OCI-LY3 (cell line): ENCODE results near the gene HNRNPL.
"Not testable (repeated sequence)": the region's sequence is repeated elsewhere in the genome, so short reads cannot be mapped to it uniquely, and the experiment has no call there.

Experiments used
- EZH2phosphoT487 ChIP-seq: fragments of 200-600 bp; shearing (Covaris generic); IDR thresholded peaks from 2 replicates; pipeline ENCODE4 v1.6.1; 2018; ENCODE audit warnings: antibody characterized with exemption, mixed run types, low read depth
- TF ChIP-seq, protein P1 (sequence below): fragments of 200-600, 300-600 bp; sonication (generic); IDR thresholded peaks from 2 replicates; pipeline ENCODE4 v1.5.1; 2014; ENCODE audit warnings: antibody characterized with exemption, low read length, low read depth

DNA sequence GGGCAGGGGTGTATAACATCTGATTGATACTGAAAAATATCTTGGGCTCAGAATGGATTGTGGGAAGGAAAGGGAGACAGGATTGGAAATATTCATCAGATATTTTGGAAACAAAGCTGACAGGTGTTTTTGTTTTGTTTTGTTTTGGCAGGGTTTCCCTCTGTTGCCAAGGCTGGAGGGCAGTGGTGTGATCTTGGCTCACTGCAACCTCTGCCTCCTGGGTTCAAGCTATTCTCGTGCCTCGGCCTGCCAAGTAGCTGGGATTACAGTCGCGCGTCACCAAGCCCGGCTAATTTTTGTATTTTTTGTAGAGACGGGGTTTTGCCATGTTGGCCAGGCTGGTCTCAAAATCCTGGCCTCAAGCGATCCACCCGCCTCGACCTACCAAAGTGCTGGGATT lies 23.6 kb upstream of the HNRNPL start:
- TF ChIP-seq, protein P1, sequence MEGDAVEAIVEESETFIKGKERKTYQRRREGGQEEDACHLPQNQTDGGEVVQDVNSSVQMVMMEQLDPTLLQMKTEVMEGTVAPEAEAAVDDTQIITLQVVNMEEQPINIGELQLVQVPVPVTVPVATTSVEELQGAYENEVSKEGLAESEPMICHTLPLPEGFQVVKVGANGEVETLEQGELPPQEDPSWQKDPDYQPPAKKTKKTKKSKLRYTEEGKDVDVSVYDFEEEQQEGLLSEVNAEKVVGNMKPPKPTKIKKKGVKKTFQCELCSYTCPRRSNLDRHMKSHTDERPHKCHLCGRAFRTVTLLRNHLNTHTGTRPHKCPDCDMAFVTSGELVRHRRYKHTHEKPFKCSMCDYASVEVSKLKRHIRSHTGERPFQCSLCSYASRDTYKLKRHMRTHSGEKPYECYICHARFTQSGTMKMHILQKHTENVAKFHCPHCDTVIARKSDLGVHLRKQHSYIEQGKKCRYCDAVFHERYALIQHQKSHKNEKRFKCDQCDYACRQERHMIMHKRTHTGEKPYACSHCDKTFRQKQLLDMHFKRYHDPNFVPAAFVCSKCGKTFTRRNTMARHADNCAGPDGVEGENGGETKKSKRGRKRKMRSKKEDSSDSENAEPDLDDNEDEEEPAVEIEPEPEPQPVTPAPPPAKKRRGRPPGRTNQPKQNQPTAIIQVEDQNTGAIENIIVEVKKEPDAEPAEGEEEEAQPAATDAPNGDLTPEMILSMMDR = not testable (repeated sequence)
- not testable (repeated sequence) for TF ChIP-seq EZH2phosphoT487
